MM.1S (cell line): ENCODE results near the gene ROMO1.

Source experiments
- DNase-seq: peaks from one replicate; pipeline ENCODE4 v3.0.0-alpha.2; 2015
- H2AFZ ChIP-seq: fragments of 300-600 bp; sonication (generic); 2 replicates; pipeline ENCODE4 v1.6.0; 2016; ENCODE audit warnings: antibody characterized with exemption, low read length
- H3F3A ChIP-seq: fragments of 300-600 bp; sonication (generic); 2 replicates; pipeline ENCODE4 v1.6.1; 2016; ENCODE audit warnings: mild to moderate bottlenecking, antibody characterized with exemption, low read length, moderate library complexity, mixed read lengths; ENCODE audit not compliant: insufficient read depth
- H3K27ac ChIP-seq: fragments of 300-600 bp; sonication (generic); 2 replicates; pipeline ENCODE4 v1.5.1; 2016; ENCODE audit warnings: mild to moderate bottlenecking, low read length
- H3K27me3 ChIP-seq: fragments of 300-600 bp; sonication (generic); replicated peaks from 2 replicates; pipeline ENCODE4 v1.6.0; 2016; ENCODE audit warnings: low read length; ENCODE audit not compliant: insufficient read depth
- H3K36me3 ChIP-seq: fragments of 300-600 bp; sonication (generic); replicated peaks from 2 replicates; pipeline ENCODE4 v1.6.1; 2016; ENCODE audit warnings: mild to moderate bottlenecking, low read length, mixed read lengths; ENCODE audit not compliant: insufficient read depth
- H3K4me1 ChIP-seq: fragments of 300-600 bp; sonication (generic); 2 replicates; pipeline ENCODE4 v1.6.1; 2016; ENCODE audit warnings: low read length, mixed read lengths
- H3K4me2 ChIP-seq: fragments of 300-600 bp; sonication (generic); 2 replicates; pipeline ENCODE4 v1.6.0; 2016; ENCODE audit warnings: low read depth, low read length
- H3K4me3 ChIP-seq: fragments of 300-600 bp; sonication (generic); 2 replicates; pipeline ENCODE4 v1.5.1; 2016; ENCODE audit warnings: low read length, mixed read lengths
- H3K79me2 ChIP-seq: fragments of 300-600 bp; sonication (generic); 2 replicates; pipeline ENCODE4 v1.6.1; 2016; ENCODE audit warnings: mixed run types, low read length, mixed read lengths
- H3K9ac ChIP-seq: fragments of 300-600 bp; sonication (generic); 2 replicates; pipeline ENCODE4 v1.6.1; 2016; ENCODE audit warnings: low read length, mixed read lengths
- H3K9me2 ChIP-seq: fragments of 300-600 bp; sonication (generic); replicated peaks from 2 replicates; pipeline ENCODE4 v1.6.1; 2016; ENCODE audit warnings: mild to moderate bottlenecking, low read length, mixed read lengths; ENCODE audit not compliant: insufficient read depth
- H3K9me3 ChIP-seq: fragments of 300-600 bp; sonication (generic); replicated peaks from 2 replicates; pipeline ENCODE4 v1.6.1; 2016; ENCODE audit warnings: mild to moderate bottlenecking, low read length, mixed read lengths; ENCODE audit not compliant: insufficient read depth
- H4K20me1 ChIP-seq: fragments of 300-600 bp; sonication (generic); 2 replicates; pipeline ENCODE4 v1.6.1; 2016; ENCODE audit warnings: mild to moderate bottlenecking, low read length, moderate library complexity, mixed read lengths; ENCODE audit not compliant: insufficient read depth
- CTCF ChIP-seq: fragments of 300-600 bp; sonication (generic); IDR thresholded peaks from 2 replicates; pipeline ENCODE4 v1.5.1; 2016; ENCODE audit warnings: antibody characterized with exemption, low read length, mixed read lengths
- EZH2 ChIP-seq: fragments of 300-600 bp; sonication (generic); optimal IDR thresholded peaks from 2 replicates; pipeline ENCODE3; 2017; ENCODE audit warnings: low read depth, mild to moderate bottlenecking, antibody characterized with exemption, low read length, mixed read lengths
- EZH2phosphoT487 ChIP-seq: fragments of 300-600 bp; sonication (generic); IDR thresholded peaks from 2 replicates; pipeline ENCODE4 v1.6.1; 2018; ENCODE audit warnings: antibody characterized with exemption, low read length

Gene ROMO1

GRCh38 chr20:35729836-35730582, 30.8 kb downstream of the ROMO1 start:
- H3K4me2 ChIP-seq, result no peak overlapping the region
- H3K79me2 ChIP-seq, result peaks cover 98% of the 10 kb centered on the region
- H3K27me3 ChIP-seq, result no peaks in the 10 kb centered on the region
- peaks cover 75% of the 10 kb centered on the region for H4K20me1 ChIP-seq
- peaks cover 10% of the 10 kb centered on the region; the same call in 1 of the 2 replicates for H3F3A ChIP-seq
- peaks cover 59% of the 10 kb centered on the region; the same call in 1 of the 2 replicates for H3K36me3 ChIP-seq
- no peak overlapping the region for H3K9ac ChIP-seq
- DNase-seq, result no peak
- H2AFZ ChIP-seq, result no peak overlapping the region
- no peak overlapping the region for H3K4me3 ChIP-seq
- H3K9me3 ChIP-seq, result no peaks in the 10 kb centered on the region
- TF ChIP-seq EZH2, result no peak
- no peak for TF ChIP-seq CTCF
- no peak for TF ChIP-seq EZH2phosphoT487
- no peaks in the 10 kb centered on the region for H3K4me1 ChIP-seq
- H3K27ac ChIP-seq, result no peak overlapping the region
- no peaks in the 10 kb centered on the region for H3K9me2 ChIP-seq

GRCh38 chr20:35730583-35731468, 31.6 kb downstream of the ROMO1 start:
- Histone ChIP-seq H3K4me3 (no peak overlapping the region), H3K27me3 (no peaks in the 10 kb centered on the region), H3K4me1 (peaks cover 2% of the 10 kb centered on the region; the same call in 1 of the 2 replicates), H3K36me3 (peaks cover 59% of the 10 kb centered on the region; the same call in 1 of the 2 replicates), H3F3A (peaks cover 12% of the 10 kb centered on the region), H3K9ac (no peak overlapping the region), H3K4me2 (no peak overlapping the region), H3K27ac (no peak overlapping the region), H4K20me1 (peaks cover 80% of the 10 kb centered on the region), H3K9me2 (no peaks in the 10 kb centered on the region), H3K79me2 (peaks cover 98% of the 10 kb centered on the region), H3K9me3 (no peaks in the 10 kb centered on the region), H2AFZ (no peak overlapping the region)
- no peak for DNase-seq
- TF ChIP-seq CTCF, result no peak
- TF ChIP-seq EZH2phosphoT487, result no peak
- TF ChIP-seq EZH2, result no peak

- Histone ChIP-seq H3K4me2 (no peak overlapping the region), H2AFZ (no peak overlapping the region), H3K9ac (no peak overlapping the region), H3K79me2 (peaks cover 98% of the 10 kb centered on the region), H3K27me3 (no peaks in the 10 kb centered on the region), H3K9me2 (no peaks in the 10 kb centered on the region), H4K20me1 (peaks cover 86% of the 10 kb centered on the region), H3F3A (peaks cover 15% of the 10 kb centered on the region), H3K4me1 (peaks cover 5% of the 10 kb centered on the region; the same call in 1 of the 2 replicates), H3K27ac (no peak overlapping the region), H3K9me3 (no peaks in the 10 kb centered on the region), H3K36me3 (peaks cover 56% of the 10 kb centered on the region; the same call in 1 of the 2 replicates), H3K4me3 (no peak overlapping the region)
- no peak for DNase-seq
- TF ChIP-seq EZH2phosphoT487, result no peak
- TF ChIP-seq EZH2, result no peak
- no peak for TF ChIP-seq CTCF
These were observed 32.2 kb downstream of the ROMO1 start for GRCh38 chr20:35731469-35731788.
